AG09319 (cell line): Measurements from ENCODE around the gene LTB.
A peak's percentile ranks its signal among the peaks of the same experiment; 100 is the strongest.

Experiments
- DNase-seq: peaks from one replicate; pipeline ENCODE4 v3.0.0-alpha.2; 2010; ENCODE audit warnings: low read depth; ENCODE audit errors: extremely low read depth
- CTCF ChIP-seq: IDR thresholded peaks from 2 replicates; pipeline ENCODE4 v1.5.1; 2011; ENCODE audit warnings: low read depth, mild to moderate bottlenecking, inconsistent platforms, low read length, moderate library complexity

LTB gene

GRCh38 chr6:31585491-31585890 is 3.3 kb upstream of the LTB start:
- TF ChIP-seq CTCF: peak; percentile 11
- DNase-seq: no peak

GRCh38 chr6:31581434-31582229 is 592 bp downstream of the LTB start:
- no peak for DNase-seq
- no peak for TF ChIP-seq CTCF

GRCh38 chr6:31580807-31581433 is 1.3 kb downstream of the LTB start:
- peak; percentile 51 for DNase-seq
- TF ChIP-seq CTCF: peak; percentile 76

- DNase-seq: no peak
- TF ChIP-seq CTCF: no peak
Measured at GRCh38 chr6:31580438-31580740, 1.8 kb downstream of the LTB start.

DNA sequence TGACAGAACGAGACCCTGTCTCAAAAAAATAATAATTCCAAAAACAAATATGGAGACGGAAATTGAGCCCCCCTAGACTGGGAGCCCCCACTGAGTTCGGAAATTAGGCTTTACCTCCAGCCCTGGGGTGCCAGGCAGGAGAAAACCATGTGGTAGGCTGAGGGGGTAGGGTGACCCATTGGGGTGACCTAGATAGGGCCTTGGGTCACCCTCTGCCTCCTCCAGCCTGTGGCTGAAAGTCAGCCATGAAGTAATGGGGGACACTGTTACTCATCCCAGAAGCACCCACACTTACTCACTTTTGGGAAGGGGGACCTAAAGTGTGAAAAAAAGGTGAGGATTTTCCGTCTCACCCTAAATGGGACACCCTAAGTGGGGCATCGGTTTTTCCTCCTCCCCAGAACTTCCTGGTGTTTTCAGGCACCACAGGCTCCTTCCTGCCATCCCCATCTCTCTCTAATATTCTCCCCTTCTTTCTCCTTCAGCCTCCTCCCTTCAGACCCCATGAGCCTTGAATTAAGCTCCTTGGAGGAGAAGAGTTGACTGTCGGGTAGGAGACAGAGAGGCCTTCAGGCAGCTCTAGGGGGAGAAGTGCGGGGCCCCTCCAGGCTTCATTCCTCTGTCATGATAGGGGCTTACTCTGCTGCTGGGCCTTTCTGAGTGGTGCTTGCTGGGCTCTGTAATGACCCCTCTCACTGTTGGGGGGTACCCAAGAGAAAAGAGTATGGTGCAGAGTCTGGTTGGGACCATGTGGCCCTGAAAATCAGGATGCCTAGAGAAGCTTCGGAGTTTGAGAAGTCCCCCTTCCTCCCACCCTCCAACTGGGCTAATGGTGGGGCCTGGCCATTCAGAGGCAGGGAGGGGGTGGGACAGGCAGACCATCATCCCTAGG is 2.4 kb downstream of the LTB start:
- TF ChIP-seq CTCF: no peak
- DNase-seq: no peak

DNA sequence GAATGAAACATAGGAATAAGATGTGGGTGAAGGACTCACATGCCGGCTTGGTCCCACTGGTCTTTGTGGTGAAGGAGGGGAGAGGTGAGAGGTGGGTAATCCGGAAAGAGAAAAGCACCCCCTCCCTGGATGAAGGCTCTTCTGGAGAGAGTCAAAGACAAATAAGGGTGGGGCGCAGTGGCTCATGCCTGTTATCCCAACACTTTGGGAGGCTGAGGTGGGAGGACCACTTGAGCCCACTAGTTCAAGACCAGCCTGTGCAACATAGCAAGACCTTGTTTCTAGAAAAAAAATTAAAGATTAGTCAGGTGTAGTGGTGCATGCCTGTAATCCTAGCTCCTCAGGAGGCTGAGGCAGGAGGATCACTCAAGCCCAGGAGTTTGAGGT is 3.1 kb downstream of the LTB start:
- DNase-seq: no peak
- no peak for TF ChIP-seq CTCF
